Mammary epithelial cell (primary cell): ENCODE data around the gene FOXP2.

ENCODE experiments used
- EZH2 ChIP-seq: IDR thresholded peaks from 2 replicates; pipeline ENCODE4 v1.6.1; 2012; ENCODE audit warnings: low read length, inconsistent platforms, borderline replicate concordance
- TF ChIP-seq, protein P1 (sequence below), 2 donors: IDR thresholded peaks in 1 of 2; conservative IDR thresholded peaks in 1 of 2; 2 replicates each; pipeline ENCODE4 v1.5.1; 2011 to 2012; ENCODE audit warnings: inconsistent platforms in 2 of 2, low read length in 2 of 2, mild to moderate bottlenecking in 2 of 2, control low read depth in 1 of 2, low read depth in 1 of 2; ENCODE audit not compliant: insufficient read depth in 1 of 2; ENCODE audit errors: extremely low read depth in 1 of 2

DNA sequence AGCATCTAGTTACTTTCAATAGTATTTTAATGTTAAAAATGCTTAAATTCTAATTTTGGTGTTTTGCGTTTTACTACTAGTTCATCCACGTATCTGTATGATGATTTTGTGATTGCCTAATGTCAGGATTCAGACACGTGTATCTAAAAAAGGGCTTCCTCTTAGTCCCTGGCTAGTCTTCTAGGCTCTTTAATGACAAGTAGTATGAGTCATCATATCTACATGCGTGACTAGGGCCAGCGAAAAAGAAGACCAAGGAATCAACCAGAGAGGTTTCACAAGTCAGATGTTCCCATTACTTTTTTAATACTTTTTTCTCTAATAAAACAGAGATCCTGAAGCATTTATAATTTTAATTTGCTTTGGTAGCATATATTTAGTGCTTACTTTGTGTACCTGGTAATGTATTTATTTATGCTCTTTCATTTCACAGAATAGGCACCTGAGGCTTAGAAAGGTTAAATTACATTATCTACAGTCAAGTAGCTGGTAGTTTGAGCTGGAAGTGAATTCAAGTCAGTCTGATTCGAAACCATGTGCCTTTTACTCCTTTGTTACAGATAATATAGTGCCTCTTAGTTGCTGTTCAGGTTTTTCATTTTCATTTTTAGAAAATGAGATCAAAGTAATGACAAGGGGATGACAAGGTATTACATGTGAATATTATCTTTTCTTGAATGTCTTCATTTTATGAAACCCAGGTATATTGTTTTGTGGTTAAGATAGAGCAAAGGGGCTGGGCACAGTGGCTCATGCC is 140.3 kb downstream of the FOXP2 start:
- no peak for TF ChIP-seq EZH2
- TF ChIP-seq, protein P1, sequence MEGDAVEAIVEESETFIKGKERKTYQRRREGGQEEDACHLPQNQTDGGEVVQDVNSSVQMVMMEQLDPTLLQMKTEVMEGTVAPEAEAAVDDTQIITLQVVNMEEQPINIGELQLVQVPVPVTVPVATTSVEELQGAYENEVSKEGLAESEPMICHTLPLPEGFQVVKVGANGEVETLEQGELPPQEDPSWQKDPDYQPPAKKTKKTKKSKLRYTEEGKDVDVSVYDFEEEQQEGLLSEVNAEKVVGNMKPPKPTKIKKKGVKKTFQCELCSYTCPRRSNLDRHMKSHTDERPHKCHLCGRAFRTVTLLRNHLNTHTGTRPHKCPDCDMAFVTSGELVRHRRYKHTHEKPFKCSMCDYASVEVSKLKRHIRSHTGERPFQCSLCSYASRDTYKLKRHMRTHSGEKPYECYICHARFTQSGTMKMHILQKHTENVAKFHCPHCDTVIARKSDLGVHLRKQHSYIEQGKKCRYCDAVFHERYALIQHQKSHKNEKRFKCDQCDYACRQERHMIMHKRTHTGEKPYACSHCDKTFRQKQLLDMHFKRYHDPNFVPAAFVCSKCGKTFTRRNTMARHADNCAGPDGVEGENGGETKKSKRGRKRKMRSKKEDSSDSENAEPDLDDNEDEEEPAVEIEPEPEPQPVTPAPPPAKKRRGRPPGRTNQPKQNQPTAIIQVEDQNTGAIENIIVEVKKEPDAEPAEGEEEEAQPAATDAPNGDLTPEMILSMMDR (conservative IDR thresholded peaks at IDR 0.05 in 1 of 2, IDR thresholded peaks at IDR 0.05 in 1 of 2; ENCODE audit: extremely low read depth in 1 of 2, insufficient read depth in 1 of 2, low read depth in 1 of 2, low read length in 2 of 2): no peak
